ENCODE data around the gene LRGUK. TPM values are rescaled to one million over a fixed set of nuclear protein-coding genes. Genes with fewer than 3 reads are reported as not detected.

LRGUK gene
- total and polyA plus RNA-seq, 2 donors (not counting 3 experiments of a cell fraction or from before 2014, with no cell fraction given) = 0.10 to 0.11 TPM

- intact Hi-C loops (cut with micrococcal nuclease) (no loop called here), dilution Hi-C loops (cut with MboI; ENCODE audit: extremely low pct_ligation_motif_present, low sequenced_read_pairs) (no loop called here)
- Histone ChIP-seq H3K27ac (ENCODE audit: insufficient read depth, low read depth, low read length) (no peak overlapping the region), H3K4me1 (ENCODE audit: control insufficient read depth, extremely low read depth, insufficient read depth, low read length) (no peaks in the 10 kb centered on the region), H2AFZ (ENCODE audit: low read depth, low read length) (no peak overlapping the region), H4K20me1 (replicated peaks; ENCODE audit: control insufficient read depth, extremely low read depth, insufficient read depth, low read length) (no peaks in the 10 kb centered on the region), H3K4me2 (ENCODE audit: insufficient read depth, low read length) (no peak overlapping the region), H3K9ac (replicated peaks; ENCODE audit: extremely low read depth, insufficient read depth, low read length) (no peak overlapping the region), H3K36me3 (ENCODE audit: control insufficient read depth in 2 of 2, extremely low read depth in 1 of 2, insufficient read depth in 2 of 2, low read length in 2 of 2) (no peaks in the 10 kb centered on the region), H3K79me2 (ENCODE audit: control insufficient read depth, insufficient read depth, low read length) (no peaks in the 10 kb centered on the region), H3K9me1 (replicated peaks; ENCODE audit: control insufficient read depth, extremely low read depth, insufficient read depth, low read length) (no peaks in the 10 kb centered on the region), H3K27me3 (ENCODE audit: control insufficient read depth in 2 of 2, insufficient read depth in 2 of 2, low read length in 2 of 2) (peaks cover 1 to 2% of the 10 kb centered on the region in 2 experiments), H3K9me3 (replicated peaks; ENCODE audit: control insufficient read depth, insufficient read depth, low read length) (no peaks in the 10 kb centered on the region), H3K4me3 (replicated peaks in 1 of 3; ENCODE audit: insufficient read depth in 1 of 3, low read depth in 1 of 3, low read length in 3 of 3) (no peak overlapping the region)
- FAIRE-seq (no peak), DNase-seq (ENCODE audit: low read depth, low spot score) (no peak)
- ChIA-PET POLR2A (no interaction called here), CTCF (no interaction called here)
- no TSS peak for BruUV-seq (replicated peaks)
- no peak for TF ChIP-seq POLR2AphosphoS5 (IDR thresholded peaks at IDR 0.05; ENCODE audit: insufficient read depth, low read depth, low read length)
- TF ChIP-seq MAX (IDR thresholded peaks at IDR 0.05; ENCODE audit: insufficient read depth, insufficient read length) = no peak
- no peak for TF ChIP-seq POLR2A (IDR thresholded peaks at IDR 0.05; ENCODE audit: low read depth, low read length)
- TF ChIP-seq JUN (IDR thresholded peaks at IDR 0.05; ENCODE audit: borderline replicate concordance, insufficient read depth, insufficient read length, low read depth) = no peak
- no peak for TF ChIP-seq GATA2 (IDR thresholded peaks at IDR 0.05; ENCODE audit: insufficient read depth, insufficient read length, low read depth, low read length)
- TF ChIP-seq EZH2 (IDR thresholded peaks at IDR 0.05; ENCODE audit: borderline replicate concordance, low read depth, low read length, severe bottlenecking) = no peak
- TF ChIP-seq MYC (IDR thresholded peaks at IDR 0.05; ENCODE audit: low read depth, low read length) = no peak
- TF ChIP-seq CTCF (IDR thresholded peaks at IDR 0.05; ENCODE audit: extremely low read depth in 1 of 2, insufficient read depth in 1 of 2, low read depth in 1 of 2, low read length in 2 of 2) = no peak
- no peak for TF ChIP-seq FOS (IDR thresholded peaks at IDR 0.05; ENCODE audit: borderline replicate concordance, insufficient read depth, low read length)
These were observed 62.4 kb downstream of the LRGUK start for GRCh38 chr7:134189559-134189958.
